Measurements from ENCODE around the gene STPG4. TPM values are rescaled to one million over a fixed set of nuclear protein-coding genes. Genes with fewer than 3 reads are reported as not detected.

The STPG4 gene
- polyA plus RNA-seq (2012; ENCODE audit: insufficient read depth, insufficient read length, low read depth), result not detected

DNA sequence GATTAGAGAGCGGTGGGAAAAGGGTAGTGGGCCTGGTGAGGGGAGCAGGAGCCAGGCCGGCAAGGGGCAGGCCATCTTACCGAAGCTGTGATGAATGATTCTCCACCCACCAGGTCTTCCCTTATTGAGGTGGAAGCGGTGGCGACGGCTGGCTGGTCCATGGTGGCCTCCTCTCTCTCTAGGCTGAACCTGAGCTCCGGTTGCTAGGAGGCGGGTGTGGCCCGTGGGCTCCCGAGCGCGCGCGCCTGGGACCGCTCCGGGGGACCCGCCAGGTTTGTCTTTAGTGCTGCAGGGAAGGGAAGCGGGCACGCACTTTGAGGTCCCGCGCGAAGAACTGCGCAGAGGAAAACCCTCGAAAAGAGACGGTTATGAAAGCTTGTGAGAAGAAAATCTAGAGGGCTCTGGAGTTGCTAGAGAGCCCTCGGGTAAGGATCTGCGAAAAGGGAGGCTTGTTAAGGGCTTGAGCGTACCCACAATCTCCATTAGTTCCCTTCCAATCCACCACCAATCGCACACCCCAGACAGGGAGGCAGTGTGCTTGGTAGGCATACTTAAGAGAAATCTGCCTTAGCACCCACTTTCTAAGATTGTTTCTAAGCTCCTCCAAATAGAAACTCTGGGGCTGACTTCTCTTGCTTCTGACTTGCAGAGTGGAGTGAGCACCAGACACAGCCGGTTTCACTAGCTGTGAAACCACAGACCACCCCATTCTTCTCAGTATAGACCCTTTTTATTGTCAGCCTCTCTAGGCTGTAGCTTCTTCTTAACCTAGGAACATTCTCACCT is at the start of gene STPG4:
Gene STPG4 (minus strand): TSS at position 218 of the 786 bp plus-strand sequence. CDS start 57 bp downstream, at position 161.
- Histone ChIP-seq H3K27me3 (no peaks in the 10 kb centered on the region), H3K9me3 (no peaks in the 10 kb centered on the region), H3K4me1 (no peaks in the 10 kb centered on the region; the same call in 1 of the 2 replicates), H3K36me3 (peaks cover 71% of the 10 kb centered on the region), H3K4me3 (ENCODE audit: low read depth, low read length) (no peak within 1 kb of the TSS)
- DNase-seq, result no peak
- no peak for TF ChIP-seq CTCF (IDR thresholded peaks at IDR 0.05; ENCODE audit: low read depth, low read length)

GRCh38 chr2:47204691-47205090 is 49.6 kb upstream of the STPG4 start:
- Histone ChIP-seq H3K27me3 (no peaks in the 10 kb centered on the region), H3K4me1 (peaks cover 43% of the 10 kb centered on the region), H3K36me3 (no peaks in the 10 kb centered on the region), H3K4me3 (ENCODE audit: low read depth, low read length) (no peak overlapping the region), H3K9me3 (no peaks in the 10 kb centered on the region)
- DNase-seq, result no peak
- no peak for TF ChIP-seq CTCF (IDR thresholded peaks at IDR 0.05; ENCODE audit: low read depth, low read length)

GRCh38 chr2:47203995-47204394 is 48.9 kb upstream of the STPG4 start:
- Histone ChIP-seq H3K4me3 (ENCODE audit: low read depth, low read length) (no peak overlapping the region), H3K36me3 (no peaks in the 10 kb centered on the region), H3K4me1 (peaks cover 47% of the 10 kb centered on the region), H3K27me3 (no peaks in the 10 kb centered on the region), H3K9me3 (no peaks in the 10 kb centered on the region)
- TF ChIP-seq CTCF (IDR thresholded peaks at IDR 0.05; ENCODE audit: low read depth, low read length), result no peak
- DNase-seq, result no peak

DNA sequence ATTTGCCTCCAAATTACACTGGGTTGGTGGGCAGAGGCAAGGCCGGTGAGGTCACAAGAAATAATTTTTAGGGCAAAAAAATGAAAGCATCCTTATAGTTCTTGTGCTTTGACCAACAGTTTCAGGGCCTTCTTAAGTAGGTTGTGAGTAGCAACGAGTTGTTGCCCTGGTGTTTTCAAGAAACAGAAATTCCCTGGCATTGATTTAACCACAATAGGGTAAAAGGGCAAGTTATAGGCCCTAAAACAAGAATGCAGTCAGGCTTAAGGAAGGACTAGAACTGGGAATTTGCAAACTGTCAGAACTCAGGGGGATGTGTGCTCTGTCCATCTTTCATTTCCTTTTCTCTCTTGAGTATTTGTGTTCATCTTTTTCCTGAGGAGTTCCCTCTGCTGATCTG is 46.1 kb upstream of the STPG4 start:
- no peak for DNase-seq
- H3K4me3 ChIP-seq (ENCODE audit: low read depth, low read length), result no peak overlapping the region
- no peaks in the 10 kb centered on the region for H3K36me3 ChIP-seq
- no peaks in the 10 kb centered on the region for H3K9me3 ChIP-seq
- TF ChIP-seq CTCF (IDR thresholded peaks at IDR 0.05; ENCODE audit: low read depth, low read length), result no peak
- no peaks in the 10 kb centered on the region for H3K27me3 ChIP-seq
- H3K4me1 ChIP-seq, result peaks cover 41% of the 10 kb centered on the region

GRCh38 chr2:47198985-47199451 is 43.9 kb upstream of the STPG4 start:
- H3K9me3 ChIP-seq, result no peaks in the 10 kb centered on the region
- no peak for TF ChIP-seq CTCF (IDR thresholded peaks at IDR 0.05; ENCODE audit: low read depth, low read length)
- H3K4me1 ChIP-seq, result peaks cover 41% of the 10 kb centered on the region
- peak; percentile 55 for DNase-seq
- H3K4me3 ChIP-seq (ENCODE audit: low read depth, low read length), result no peak overlapping the region
- no peaks in the 10 kb centered on the region for H3K27me3 ChIP-seq
- H3K36me3 ChIP-seq, result no peaks in the 10 kb centered on the region

DNA sequence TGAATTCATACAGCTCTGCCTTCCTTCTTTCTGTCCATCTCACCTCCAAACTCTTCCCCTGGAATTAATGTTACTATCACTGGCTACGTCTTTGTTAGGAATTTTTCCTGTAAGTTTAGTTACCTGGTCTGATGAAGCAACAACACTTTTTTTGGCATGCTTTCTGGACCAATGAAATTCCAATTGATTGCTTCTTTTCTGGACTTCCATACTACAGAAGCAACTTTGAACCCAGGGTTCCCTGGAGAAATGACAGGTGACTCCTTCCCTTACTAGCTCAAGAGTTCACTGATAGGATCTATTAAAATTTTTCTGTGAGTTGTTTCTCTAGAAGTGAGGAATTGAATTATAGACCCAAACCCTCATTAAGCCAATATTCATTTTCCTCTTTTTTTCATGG is 41.4 kb upstream of the STPG4 start:
- Histone ChIP-seq H3K27me3 (no peaks in the 10 kb centered on the region), H3K4me3 (ENCODE audit: low read depth, low read length) (no peak overlapping the region), H3K36me3 (no peaks in the 10 kb centered on the region), H3K9me3 (no peaks in the 10 kb centered on the region), H3K4me1 (peaks cover 66% of the 10 kb centered on the region)
- no peak for DNase-seq
- TF ChIP-seq CTCF (IDR thresholded peaks at IDR 0.05; ENCODE audit: low read depth, low read length), result no peak

All from BE2C (cell line).